Karpas-422 (cell line): ENCODE data around the gene CTU1. TPM values are rescaled to one million over a fixed set of nuclear protein-coding genes. Genes with fewer than 3 reads are reported as not detected.

Experiments used
- DNase-seq: peaks from one replicate; pipeline ENCODE4 v3.0.0-alpha.2; 2015
- H2AFZ ChIP-seq: fragments of 200-600 bp; sonication (generic); 2 replicates; pipeline ENCODE4 v1.6.1; 2014; ENCODE audit warnings: antibody characterized with exemption, low read length, mixed read lengths
- H3K27ac ChIP-seq: fragments of 200-600 bp; sonication (generic); 2 replicates; pipeline ENCODE4 v1.5.1; 2014; ENCODE audit warnings: mild to moderate bottlenecking, low read length, moderate library complexity
- H3K27me3 ChIP-seq: fragments of 200-600 bp; sonication (generic); 2 replicates; pipeline ENCODE4 v1.6.1; 2014; ENCODE audit warnings: low read length, mixed read lengths
- H3K36me3 ChIP-seq: fragments of 200-600 bp; sonication (generic); 2 replicates; pipeline ENCODE4 v1.6.1; 2014; ENCODE audit warnings: low read length, mixed read lengths; ENCODE audit not compliant: insufficient read depth
- H3K4me1 ChIP-seq: fragments of 200-600 bp; sonication (generic); 2 replicates; pipeline ENCODE4 v1.6.1; 2014; ENCODE audit warnings: mild to moderate bottlenecking, low read length, mixed read lengths
- H3K4me2 ChIP-seq: fragments of 200-600 bp; sonication (generic); 2 replicates; pipeline ENCODE4 v1.6.1; 2014; ENCODE audit warnings: low read length, low read depth, mild to moderate bottlenecking; ENCODE audit not compliant: poor library complexity, severe bottlenecking
- H3K4me3 ChIP-seq: fragments of 200-600 bp; sonication (generic); 2 replicates; pipeline ENCODE4 v1.5.1; 2014; ENCODE audit warnings: mild to moderate bottlenecking, antibody characterized with exemption, low read length, mixed read lengths
- H3K79me2 ChIP-seq: fragments of 200-600 bp; sonication (generic); 2 replicates; pipeline ENCODE4 v1.6.1; 2014; ENCODE audit warnings: mild to moderate bottlenecking, low read length, mixed read lengths
- H3K9ac ChIP-seq: fragments of 200-600 bp; sonication (generic); 2 replicates; pipeline ENCODE4 v1.6.0; 2014; ENCODE audit warnings: low read length
- H3K9me2 ChIP-seq: fragments of 200-600 bp; sonication (generic), shearing (Covaris generic); replicated peaks from 2 replicates; pipeline ENCODE4 v1.6.0; 2014; ENCODE audit warnings: mild to moderate bottlenecking, low read length, moderate library complexity; ENCODE audit not compliant: insufficient read depth
- H3K9me3 ChIP-seq: fragments of 300-700, 200-600 bp; sonication (generic); 2 replicates; pipeline ENCODE4 v1.6.1; 2014; ENCODE audit warnings: low read length, mixed read lengths
- H4K20me1 ChIP-seq: fragments of 200-600 bp; sonication (generic); 2 replicates; pipeline ENCODE4 v1.6.1; 2014; ENCODE audit warnings: mild to moderate bottlenecking, antibody characterized with exemption, low read length, low read depth; ENCODE audit not compliant: insufficient read depth
- total RNA-seq: library from RNA; depleted of rRNA; stranded (reverse); fragments of >200 nt; shearing (Covaris generic); gene quantifications from 2 replicates; pipeline ENCODE4 v1.2.3, GENCODE V29; 2014; ENCODE audit warnings: low replicate concordance

The CTU1 gene
- total RNA-seq, 1 experiment from 2014 or later: 3.2 TPM

- H2AFZ ChIP-seq: no peak overlapping the region
- no peaks in the 10 kb centered on the region for H3K9me3 ChIP-seq
- H3K9ac ChIP-seq: no peak overlapping the region
- no peak overlapping the region for H3K4me2 ChIP-seq
- H3K9me2 ChIP-seq: no peaks in the 10 kb centered on the region
- H3K79me2 ChIP-seq: no peaks in the 10 kb centered on the region
- H3K27me3 ChIP-seq: no peaks in the 10 kb centered on the region
- no peaks in the 10 kb centered on the region for H4K20me1 ChIP-seq
- H3K36me3 ChIP-seq: no peaks in the 10 kb centered on the region
- no peaks in the 10 kb centered on the region for H3K4me1 ChIP-seq
- no peak overlapping the region for H3K27ac ChIP-seq
- DNase-seq: no peak
- no peak overlapping the region for H3K4me3 ChIP-seq
Observed at GRCh38 chr19:51081476-51081875, 26.7 kb downstream of the CTU1 start.

- Histone ChIP-seq H3K27ac (no peak overlapping the region), H2AFZ (no peak overlapping the region), H3K27me3 (no peaks in the 10 kb centered on the region), H3K9me2 (no peaks in the 10 kb centered on the region), H3K4me2 (no peak overlapping the region), H3K9ac (no peak overlapping the region), H3K9me3 (no peaks in the 10 kb centered on the region), H3K4me3 (no peak overlapping the region), H3K36me3 (no peaks in the 10 kb centered on the region), H4K20me1 (no peaks in the 10 kb centered on the region), H3K4me1 (no peaks in the 10 kb centered on the region), H3K79me2 (no peaks in the 10 kb centered on the region)
- DNase-seq: no peak
Observed at GRCh38 chr19:51079481-51080110, 28.6 kb downstream of the CTU1 start.

GRCh38 chr19:51078731-51079130 lies 29.5 kb downstream of the CTU1 start:
- Histone ChIP-seq H3K9ac (no peak overlapping the region), H3K27me3 (no peaks in the 10 kb centered on the region), H2AFZ (no peak overlapping the region), H3K4me2 (no peak overlapping the region), H3K36me3 (no peaks in the 10 kb centered on the region), H3K27ac (no peak overlapping the region), H3K79me2 (no peaks in the 10 kb centered on the region), H3K4me3 (no peak overlapping the region), H3K9me3 (no peaks in the 10 kb centered on the region), H3K9me2 (no peaks in the 10 kb centered on the region), H4K20me1 (no peaks in the 10 kb centered on the region), H3K4me1 (no peaks in the 10 kb centered on the region)
- no peak for DNase-seq

- Histone ChIP-seq H3K36me3 (no peaks in the 10 kb centered on the region), H3K27me3 (peaks cover 4% of the 10 kb centered on the region; the same call in 1 of the 2 replicates), H4K20me1 (no peaks in the 10 kb centered on the region), H3K4me2 (no peak overlapping the region), H3K4me1 (no peaks in the 10 kb centered on the region), H2AFZ (no peak overlapping the region), H3K27ac (no peak overlapping the region), H3K9me3 (0 out of 2 replicates have a peak, but pooled peaks cover 4% of the 10 kb centered on the region), H3K9me2 (no peaks in the 10 kb centered on the region), H3K4me3 (no peak overlapping the region), H3K79me2 (no peaks in the 10 kb centered on the region), H3K9ac (no peak overlapping the region)
- DNase-seq: no peak
Observed at GRCh38 chr19:51078104-51078503, 30.1 kb downstream of the CTU1 start.

- no peak overlapping the region for H2AFZ ChIP-seq
- H3K4me3 ChIP-seq: no peak overlapping the region
- H3K4me2 ChIP-seq: no peak overlapping the region
- H3K27me3 ChIP-seq: peaks cover 4% of the 10 kb centered on the region; the same call in 1 of the 2 replicates
- no peaks in the 10 kb centered on the region for H3K79me2 ChIP-seq
- no peaks in the 10 kb centered on the region for H3K36me3 ChIP-seq
- no peaks in the 10 kb centered on the region for H3K9me2 ChIP-seq
- 0 out of 2 replicates have a peak, but pooled peaks cover 5% of the 10 kb centered on the region for H3K9me3 ChIP-seq
- no peaks in the 10 kb centered on the region for H3K4me1 ChIP-seq
- no peak overlapping the region for H3K27ac ChIP-seq
- H3K9ac ChIP-seq: no peak overlapping the region
- H4K20me1 ChIP-seq: no peaks in the 10 kb centered on the region
- no peak for DNase-seq
Observed at GRCh38 chr19:51076631-51077213, 31.5 kb downstream of the CTU1 start.

GRCh38 chr19:51075998-51076397 lies 32.2 kb downstream of the CTU1 start:
- no peak for DNase-seq

GRCh38 chr19:51071095-51071405 lies 37.2 kb downstream of the CTU1 start:
- Histone ChIP-seq H3K4me3 (no peak overlapping the region), H3K4me1 (no peaks in the 10 kb centered on the region), H3K27ac (no peak overlapping the region), H3K9me2 (no peaks in the 10 kb centered on the region), H3K36me3 (no peaks in the 10 kb centered on the region), H3K9me3 (0 out of 2 replicates have a peak, but pooled peaks cover 5% of the 10 kb centered on the region), H2AFZ (no peak overlapping the region), H3K27me3 (peaks cover 4% of the 10 kb centered on the region; the same call in 1 of the 2 replicates), H3K4me2 (no peak overlapping the region), H4K20me1 (no peaks in the 10 kb centered on the region), H3K79me2 (no peaks in the 10 kb centered on the region), H3K9ac (no peak overlapping the region)
- DNase-seq: no peak

More at GRCh38 chr19:51075998-51076397, 32.2 kb downstream of the CTU1 start:
- Histone ChIP-seq H3K4me3 (no peak overlapping the region), H3K9me3 (0 out of 2 replicates have a peak, but pooled peaks cover 5% of the 10 kb centered on the region), H4K20me1 (no peaks in the 10 kb centered on the region), H3K27me3 (peaks cover 4% of the 10 kb centered on the region; the same call in 1 of the 2 replicates), H3K27ac (no peak overlapping the region), H3K36me3 (no peaks in the 10 kb centered on the region), H3K9ac (no peak overlapping the region), H3K4me1 (no peaks in the 10 kb centered on the region), H3K79me2 (no peaks in the 10 kb centered on the region), H3K4me2 (no peak overlapping the region), H3K9me2 (no peaks in the 10 kb centered on the region), H2AFZ (no peak overlapping the region)

GRCh38 chr19:51070334-51071094 lies 37.7 kb downstream of the CTU1 start:
- no peak for DNase-seq
- Histone ChIP-seq H3K79me2 (no peaks in the 10 kb centered on the region), H3K4me3 (no peak overlapping the region), H3K9ac (no peak overlapping the region), H3K27ac (no peak overlapping the region), H4K20me1 (no peaks in the 10 kb centered on the region), H3K36me3 (no peaks in the 10 kb centered on the region), H3K27me3 (peaks cover 4% of the 10 kb centered on the region; the same call in 1 of the 2 replicates), H3K9me2 (no peaks in the 10 kb centered on the region), H2AFZ (no peak overlapping the region), H3K4me2 (no peak overlapping the region), H3K9me3 (0 out of 2 replicates have a peak, but pooled peaks cover 5% of the 10 kb centered on the region), H3K4me1 (no peaks in the 10 kb centered on the region)
